ENCODE results near the gene NIN. TPM values are rescaled to one million over a fixed set of nuclear protein-coding genes. Genes with fewer than 3 reads are reported as not detected.

The NIN gene
- total and polyA plus RNA-seq, 2 of the 4 experiments (the other 2 are of a cell fraction), result 15.2 to 98.4 TPM

DNA sequence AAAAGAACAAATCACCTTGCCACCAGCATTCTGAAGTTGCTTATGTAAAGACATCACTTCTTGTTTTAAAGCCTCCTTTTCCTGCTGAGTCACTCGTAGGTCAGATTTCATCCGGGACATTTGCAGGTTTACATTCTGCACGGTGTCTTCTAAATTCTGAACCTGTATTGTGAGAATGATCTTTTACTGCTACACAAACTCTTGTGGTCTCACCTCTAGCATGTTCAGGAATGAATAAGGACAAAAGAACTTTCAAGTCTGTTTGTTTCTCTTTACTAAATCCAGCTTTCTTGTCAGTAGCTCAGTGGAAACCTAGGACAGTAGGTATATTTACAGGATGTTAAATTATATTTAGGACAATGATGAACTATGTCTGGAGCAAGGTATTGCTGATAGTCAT lies 89.4 kb downstream of the NIN start:
- Histone ChIP-seq H3K9me3 (ENCODE audit: control insufficient read depth, insufficient read depth, low read length) (no peaks in the 10 kb centered on the region), H2BK5ac (ENCODE audit: low read depth, low read length, poor library complexity, severe bottlenecking) (peak overlapping the region; percentile 69), H4K20me1 (ENCODE audit: insufficient read depth, low read length) (no peaks in the 10 kb centered on the region), H3K4me3 (ENCODE audit: insufficient read depth, low read depth, low read length) (no peak overlapping the region), H3K23ac (ENCODE audit: low read depth, low read length) (no peak overlapping the region; the same call in 1 of the 2 replicates), H3K36me3 (ENCODE audit: control insufficient read depth, insufficient read depth, low read length) (peaks cover 23% of the 10 kb centered on the region), H2BK120ac (ENCODE audit: low read depth, low read length) (no peak overlapping the region), H3K27ac (ENCODE audit: insufficient read depth, low read length) (no peak overlapping the region), H2AK9ac (replicated peaks; ENCODE audit: low read depth, low read length, poor library complexity) (no peak overlapping the region), H2AFZ (replicated peaks; ENCODE audit: low read length, poor library complexity) (no peak overlapping the region), H3K4me2 (ENCODE audit: low read depth, low read length) (no peak overlapping the region; the same call in 1 of the 2 replicates), H3K27me3 (ENCODE audit: control insufficient read depth, insufficient read depth, low read length) (no peaks in the 10 kb centered on the region), H3K14ac (replicated peaks; ENCODE audit: low read depth, low read length) (peak overlapping the region; percentile 5; the same call in 1 of the 2 replicates), H3K79me1 (ENCODE audit: low read depth in 1 of 2, low read length in 2 of 2) (peaks cover 0 to 6% of the 10 kb centered on the region in 2 experiments; a peak in 2 of 4 replicates), H3K4ac (ENCODE audit: low read depth, low read length) (no peak overlapping the region), H2BK20ac (ENCODE audit: low read depth, low read length) (peak overlapping the region; percentile 22; the same call in 1 of the 2 replicates), H4K8ac (ENCODE audit: low read depth in 2 of 2, low read length in 2 of 2) (no peak overlapping the region), H2AK5ac (ENCODE audit: low read depth, low read length) (no peak overlapping the region), H2BK15ac (ENCODE audit: low read depth, low read length) (0 out of 3 replicates have a peak overlapping the region, but pooled peaks have one; percentile 21), H3K56ac (ENCODE audit: extremely low read depth, insufficient read depth, low read length) (no peak overlapping the region), H4K91ac (ENCODE audit: insufficient read depth, low read depth, low read length) (no peak overlapping the region), H3K9ac (ENCODE audit: low read depth, low read length) (no peak overlapping the region), H4K5ac (ENCODE audit: low read depth, low read length) (no peak overlapping the region), H3K18ac (ENCODE audit: low read depth, low read length) (no peak overlapping the region), H3K4me1 (ENCODE audit: control insufficient read depth, insufficient read depth, low read length) (peaks cover 5% of the 10 kb centered on the region; the same call in 1 of the 2 replicates), H3K9me1 (ENCODE audit: insufficient read depth, low read length) (no peaks in the 10 kb centered on the region; the same call in 1 of the 2 replicates)
- TF ChIP-seq POLR2A (IDR thresholded peaks at IDR 0.05; ENCODE audit: low read depth, low read length), result no peak
- TF ChIP-seq, protein P1, sequence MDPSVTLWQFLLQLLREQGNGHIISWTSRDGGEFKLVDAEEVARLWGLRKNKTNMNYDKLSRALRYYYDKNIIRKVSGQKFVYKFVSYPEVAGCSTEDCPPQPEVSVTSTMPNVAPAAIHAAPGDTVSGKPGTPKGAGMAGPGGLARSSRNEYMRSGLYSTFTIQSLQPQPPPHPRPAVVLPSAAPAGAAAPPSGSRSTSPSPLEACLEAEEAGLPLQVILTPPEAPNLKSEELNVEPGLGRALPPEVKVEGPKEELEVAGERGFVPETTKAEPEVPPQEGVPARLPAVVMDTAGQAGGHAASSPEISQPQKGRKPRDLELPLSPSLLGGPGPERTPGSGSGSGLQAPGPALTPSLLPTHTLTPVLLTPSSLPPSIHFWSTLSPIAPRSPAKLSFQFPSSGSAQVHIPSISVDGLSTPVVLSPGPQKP (IDR thresholded peaks at IDR 0.05; ENCODE audit: borderline replicate concordance, low read depth, low read length), result no peak
- peak; percentile 90 for TF ChIP-seq NFE2L2 (IDR thresholded peaks at IDR 0.05; ENCODE audit: low read depth, low read length)
- no peak for TF ChIP-seq FOS (IDR thresholded peaks at IDR 0.05; ENCODE audit: low read depth, low read length)
- no peak for TF ChIP-seq CHD1 (IDR thresholded peaks at IDR 0.05; ENCODE audit: low read depth, low read length)
- TF ChIP-seq RAD21 (IDR thresholded peaks at IDR 0.05; ENCODE audit: low read length), result no peak
- TF ChIP-seq BHLHE40 (IDR thresholded peaks at IDR 0.05; ENCODE audit: low read depth, low read length), result no peak
- in situ Hi-C loops (cut with MboI; ENCODE audit: low sequenced_read_pairs) (no loop called here), intact Hi-C loops (cut with micrococcal nuclease) (no loop called here), dilution Hi-C loops (cut with HindIII; ENCODE audit: low sequenced_read_pairs, unreplicated experiment) (no loop called here)
- no TSS peak for BruUV-seq (replicated peaks)
- DNase-seq (peak; percentile 70), ATAC-seq (ENCODE audit: low read depth) (peak; percentile 49)
- no CpG with 5 or more reads among the region's 3 CpGs for WGBS, 2 experiments (ENCODE audit: extremely low coverage in 2 of 2, insufficient read length in 1 of 2)
- CTCF ChIA-PET, result no interaction called here
- POLR2A ChIA-PET (ENCODE audit: unreplicated experiment), result no interaction called here
